ENCODE measurements around the gene THAP4. TPM values are rescaled to one million over a fixed set of nuclear protein-coding genes. Genes with fewer than 3 reads are reported as not detected.

THAP4 gene
- total RNA-seq, 3 donors from 2014 or later = 58.6 to 61.8 (median 59.0) TPM

DNA sequence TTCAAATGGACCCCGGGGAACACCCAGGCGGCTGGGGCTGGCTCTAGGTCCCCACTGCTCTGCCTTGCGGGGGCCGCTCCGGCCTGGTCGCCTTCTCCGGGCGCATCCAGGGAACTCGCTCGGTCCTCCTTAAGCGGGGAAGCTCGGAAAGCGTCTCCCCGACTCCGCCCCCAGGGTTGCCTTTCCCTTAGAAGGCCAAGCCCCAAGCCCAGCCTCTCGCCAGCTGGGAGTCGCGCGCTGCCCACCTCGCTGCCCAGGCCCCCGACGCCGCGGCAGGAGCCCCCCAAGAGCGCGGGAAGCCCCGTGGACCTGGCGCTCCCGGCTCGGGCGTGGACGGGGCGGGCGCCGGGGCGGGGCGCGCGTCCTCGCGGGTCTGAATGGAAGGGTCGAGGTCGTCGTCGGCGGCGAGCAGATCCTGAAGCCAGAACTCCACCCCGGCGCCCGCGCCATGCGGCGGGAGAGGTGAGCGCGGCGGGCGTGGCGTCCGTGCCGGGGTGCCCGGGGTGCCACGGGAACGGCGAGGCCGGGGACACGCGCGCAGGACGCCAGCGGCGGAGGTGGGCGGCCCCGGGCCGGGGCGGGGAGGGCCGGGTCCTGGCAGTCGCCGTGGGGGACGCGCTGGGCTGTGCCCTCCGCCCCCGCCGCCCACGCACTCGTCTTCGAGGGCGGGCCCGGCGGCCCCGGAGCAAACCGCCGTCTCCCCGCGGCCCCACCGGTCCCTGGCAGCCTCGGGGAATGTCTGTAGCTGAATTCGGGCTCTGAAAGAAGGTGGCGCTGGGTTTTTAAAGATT is 78.2 kb downstream of the THAP4 start, which contains the start of gene BOK:
TSS of gene BOK (plus strand) at position 214 of the 791 bp plus-strand sequence. CDS start 739 bp downstream, outside the sequence.
- peak; percentile 36 to 44 for ATAC-seq
- H3K36me3 Mint-ChIP-seq (ENCODE audit: insufficient read depth) = peaks cover 6% of the 10 kb centered on the region
- H3K4me1 Mint-ChIP-seq (ENCODE audit: low read depth) = peaks cover 12% of the 10 kb centered on the region
- peak within 1 kb of the TSS; percentile 62 for H3K4me3 Mint-ChIP-seq
- DNase-seq = no peak
- H3K27me3 Mint-ChIP-seq (ENCODE audit: low read depth) = peaks cover 36% of the 10 kb centered on the region
- peaks cover 12% of the 10 kb centered on the region for H3K9me3 Mint-ChIP-seq

DNA sequence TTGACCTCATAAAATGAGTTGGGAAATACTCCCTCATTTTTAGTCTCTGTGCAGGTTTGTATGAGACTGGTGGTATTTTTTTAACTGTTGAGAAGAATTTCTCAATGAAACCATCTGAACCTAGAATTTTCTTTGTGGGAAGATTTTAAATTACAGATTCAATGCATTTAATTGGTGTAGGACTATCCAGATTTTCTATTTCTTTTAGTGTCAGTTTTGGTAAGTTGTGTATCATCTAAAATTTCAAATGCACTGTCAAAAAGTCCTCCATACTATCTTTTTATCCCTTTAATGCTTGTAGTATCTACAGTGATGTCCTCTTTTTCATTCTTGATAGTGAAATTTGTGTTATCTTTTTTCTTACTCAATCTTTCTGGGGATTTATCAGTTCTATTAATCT is 80.2 kb downstream of the THAP4 start:
- Mint-ChIP-seq H3K27me3 (ENCODE audit: low read depth) (peaks cover 44% of the 10 kb centered on the region), H3K36me3 (ENCODE audit: insufficient read depth) (peaks cover 6% of the 10 kb centered on the region)
- ATAC-seq = no peak

DNA sequence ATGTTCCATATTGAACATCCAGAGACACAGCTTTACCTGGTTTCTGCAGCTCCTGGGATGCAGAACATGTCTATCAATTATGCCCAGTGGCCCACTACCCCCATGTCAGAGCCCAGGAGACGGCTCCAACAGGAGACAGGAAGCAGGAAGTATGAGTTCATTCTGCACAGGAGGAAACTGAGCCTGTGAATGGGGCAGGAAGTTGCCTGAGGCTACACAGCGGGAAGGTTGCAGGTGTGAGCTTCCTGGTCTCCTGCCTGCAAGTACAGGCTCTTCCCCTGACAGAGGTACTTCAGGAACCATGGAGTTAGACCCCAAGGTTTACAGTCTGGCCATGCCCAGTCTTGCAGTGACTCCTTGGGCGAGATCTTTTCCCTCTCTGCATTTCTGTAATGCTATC is 81.2 kb downstream of the THAP4 start:
- DNase-seq (no peak), ATAC-seq (no peak)
- Mint-ChIP-seq H3K4me1 (ENCODE audit: low read depth) (peaks cover 12% of the 10 kb centered on the region), H3K36me3 (ENCODE audit: insufficient read depth) (peaks cover 6% of the 10 kb centered on the region), H3K27me3 (ENCODE audit: low read depth) (peaks cover 48% of the 10 kb centered on the region), H3K4me3 (no peak overlapping the region), H3K9me3 (peaks cover 12% of the 10 kb centered on the region)

More for the DNA sequence above, 80.2 kb downstream of the THAP4 start:
- Mint-ChIP-seq H3K9me3 (peaks cover 12% of the 10 kb centered on the region), H3K4me1 (ENCODE audit: low read depth) (peaks cover 12% of the 10 kb centered on the region), H3K4me3 (no peak overlapping the region)
- DNase-seq = no peak

DNA sequence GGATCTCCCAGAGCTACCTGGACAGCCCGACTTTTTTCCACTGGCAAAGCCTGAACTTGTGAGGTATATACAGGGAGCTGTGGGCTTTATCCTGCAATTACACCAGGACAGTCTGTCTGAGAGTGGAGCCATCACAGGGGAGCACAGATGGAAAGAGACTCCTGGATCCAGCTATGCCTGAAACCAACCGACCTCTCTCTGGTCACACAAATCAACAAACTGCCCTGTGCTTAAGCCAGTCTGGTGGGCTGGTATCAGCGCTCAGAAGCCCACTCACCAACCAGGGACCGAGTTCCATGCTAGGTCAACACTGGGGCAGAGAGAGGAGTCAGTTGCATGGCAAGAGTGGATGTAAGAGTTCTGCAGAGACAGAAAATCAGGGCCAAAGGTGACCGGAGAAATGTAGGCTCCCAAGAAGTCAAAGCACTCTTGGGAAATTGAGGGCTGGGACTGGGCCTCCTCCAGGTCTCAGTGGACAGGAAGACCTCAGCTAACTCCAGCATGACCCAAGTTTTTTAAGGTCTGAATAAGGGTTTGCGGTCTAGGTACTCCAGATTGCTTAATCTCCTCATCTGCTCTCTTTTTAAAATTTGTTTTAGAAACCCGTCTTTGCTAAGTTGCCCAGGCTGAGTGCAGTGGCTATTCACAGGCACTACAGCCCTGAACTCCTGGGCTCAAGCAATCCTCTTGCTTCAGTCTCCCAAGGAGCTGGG is 82.2 kb downstream of the THAP4 start:
- peaks cover 12% of the 10 kb centered on the region for H3K9me3 Mint-ChIP-seq
- H3K36me3 Mint-ChIP-seq (ENCODE audit: insufficient read depth) = peaks cover 6% of the 10 kb centered on the region
- peaks cover 40% of the 10 kb centered on the region for H3K27me3 Mint-ChIP-seq (ENCODE audit: low read depth)
- ATAC-seq = no peak
- peaks cover 9% of the 10 kb centered on the region for H3K4me1 Mint-ChIP-seq (ENCODE audit: low read depth)
- no peak overlapping the region for H3K4me3 Mint-ChIP-seq
- no peak for DNase-seq

DNA sequence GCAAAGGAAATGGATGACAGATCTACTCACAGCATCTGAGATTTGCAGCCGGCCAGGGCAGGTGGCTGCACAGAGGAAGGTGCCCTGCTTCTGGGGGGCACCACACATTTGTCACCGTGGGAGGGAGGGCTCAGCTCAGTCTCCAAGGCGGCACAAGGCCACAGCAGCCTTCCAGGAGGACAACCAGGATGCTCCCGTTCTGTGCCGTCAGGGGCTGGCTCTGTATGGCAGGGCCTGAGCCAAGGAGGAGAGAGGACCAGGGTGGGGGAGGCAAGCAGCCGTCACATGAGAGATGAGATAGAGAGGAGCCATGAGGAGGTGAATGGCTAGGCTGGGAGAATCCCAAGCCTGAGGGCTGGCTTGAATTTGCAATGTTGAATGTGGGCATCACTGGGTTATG is 83.0 kb downstream of the THAP4 start:
- DNase-seq (no peak), ATAC-seq (no peak)
- peaks cover 8% of the 10 kb centered on the region for H3K4me1 Mint-ChIP-seq (ENCODE audit: low read depth)
- peaks cover 12% of the 10 kb centered on the region for H3K9me3 Mint-ChIP-seq
- H3K4me3 Mint-ChIP-seq = no peak overlapping the region
- H3K36me3 Mint-ChIP-seq (ENCODE audit: insufficient read depth) = peaks cover 6% of the 10 kb centered on the region
- peaks cover 44% of the 10 kb centered on the region for H3K27me3 Mint-ChIP-seq (ENCODE audit: low read depth)

DNA sequence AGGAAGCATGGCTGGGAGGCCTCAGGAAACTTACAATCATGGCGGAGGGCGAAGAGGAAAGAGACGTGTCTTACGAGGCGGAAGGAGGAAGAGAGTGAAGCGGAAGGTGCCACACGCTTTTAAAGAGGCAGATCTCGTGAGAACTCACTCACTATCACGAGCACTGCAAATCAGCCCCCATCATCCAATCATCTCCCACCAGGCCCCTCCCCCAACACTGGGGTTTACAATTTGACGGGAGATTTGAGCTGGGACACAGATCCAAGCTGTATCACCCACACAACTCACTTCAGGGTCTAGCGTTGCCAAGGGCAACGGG is 83.5 kb downstream of the THAP4 start:
- H3K4me3 Mint-ChIP-seq = no peak overlapping the region
- ATAC-seq (no peak), DNase-seq (no peak)
- peaks cover 8% of the 10 kb centered on the region for H3K4me1 Mint-ChIP-seq (ENCODE audit: low read depth)
- H3K27me3 Mint-ChIP-seq (ENCODE audit: low read depth) = peaks cover 44% of the 10 kb centered on the region
- H3K36me3 Mint-ChIP-seq (ENCODE audit: insufficient read depth) = peaks cover 6% of the 10 kb centered on the region
- peaks cover 12% of the 10 kb centered on the region for H3K9me3 Mint-ChIP-seq

DNA sequence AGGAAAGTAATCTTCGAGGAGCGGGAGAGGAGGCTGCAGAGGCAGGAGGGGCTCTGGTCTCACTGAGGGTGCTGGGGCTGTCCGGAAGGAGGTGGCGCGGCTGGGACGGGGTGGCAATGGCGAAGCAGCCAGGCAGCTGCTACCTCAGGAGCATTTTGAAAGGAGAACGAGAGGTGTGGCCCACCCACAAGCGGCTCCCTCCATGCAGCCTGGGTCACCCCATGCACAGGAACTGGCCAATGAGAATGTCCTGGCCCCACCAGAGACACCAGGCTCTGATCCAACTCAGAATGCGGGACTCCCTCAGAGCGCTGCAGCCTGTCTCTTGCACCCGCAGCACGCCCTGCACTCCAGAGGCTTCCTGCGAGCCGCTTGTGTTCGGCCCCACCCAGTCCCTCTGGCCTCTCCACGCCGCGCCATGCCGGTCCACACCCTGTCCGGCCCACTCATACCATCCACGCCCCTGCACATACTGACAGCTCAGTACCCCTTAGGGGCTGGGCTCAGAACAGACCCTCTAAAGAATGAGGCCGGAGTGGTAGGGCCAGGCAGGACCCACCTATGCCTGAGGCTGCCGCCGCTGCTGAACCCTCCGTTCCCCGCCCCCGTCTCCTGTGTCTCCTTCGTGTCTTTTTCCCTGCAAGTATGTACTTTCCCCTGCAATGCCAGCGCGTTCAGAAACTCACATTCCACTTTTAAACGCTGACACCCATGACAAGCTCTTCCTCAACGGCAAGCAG is 84.8 kb downstream of the THAP4 start:
- Mint-ChIP-seq H3K27me3 (ENCODE audit: low read depth) (peaks cover 32% of the 10 kb centered on the region), H3K36me3 (ENCODE audit: insufficient read depth) (peaks cover 1% of the 10 kb centered on the region), H3K4me1 (ENCODE audit: low read depth) (peaks cover 2% of the 10 kb centered on the region), H3K4me3 (no peak overlapping the region), H3K9me3 (peaks cover 4% of the 10 kb centered on the region)
- DNase-seq (no peak), ATAC-seq (no peak)

DNA sequence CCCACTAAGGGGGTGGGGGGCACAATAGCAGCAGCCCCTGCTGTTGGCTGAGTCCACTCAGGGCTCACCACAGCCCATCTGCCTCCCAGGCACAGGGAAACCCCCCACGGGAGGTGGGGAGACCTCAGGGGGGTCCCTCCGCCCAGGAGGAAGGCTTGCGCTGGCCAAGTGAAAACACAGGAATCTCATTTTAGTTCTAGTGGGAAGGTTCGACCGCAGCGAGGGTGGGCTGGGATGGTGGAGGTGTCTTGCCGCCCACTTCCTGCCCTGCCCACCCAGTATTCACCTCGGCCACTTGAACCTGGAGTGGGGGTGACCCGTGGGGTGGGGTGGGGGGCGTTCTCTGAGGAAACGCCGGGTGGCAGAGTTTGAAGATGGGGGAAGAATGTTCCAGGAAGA is 85.4 kb downstream of the THAP4 start:
- peaks cover 2% of the 10 kb centered on the region for H3K4me1 Mint-ChIP-seq (ENCODE audit: low read depth)
- no peaks in the 10 kb centered on the region for H3K9me3 Mint-ChIP-seq
- ATAC-seq (no peak), DNase-seq (no peak)
- peaks cover under 1% of the 10 kb centered on the region for H3K36me3 Mint-ChIP-seq (ENCODE audit: insufficient read depth)
- H3K4me3 Mint-ChIP-seq = no peak overlapping the region
- H3K27me3 Mint-ChIP-seq (ENCODE audit: low read depth) = peaks cover 28% of the 10 kb centered on the region

DNA sequence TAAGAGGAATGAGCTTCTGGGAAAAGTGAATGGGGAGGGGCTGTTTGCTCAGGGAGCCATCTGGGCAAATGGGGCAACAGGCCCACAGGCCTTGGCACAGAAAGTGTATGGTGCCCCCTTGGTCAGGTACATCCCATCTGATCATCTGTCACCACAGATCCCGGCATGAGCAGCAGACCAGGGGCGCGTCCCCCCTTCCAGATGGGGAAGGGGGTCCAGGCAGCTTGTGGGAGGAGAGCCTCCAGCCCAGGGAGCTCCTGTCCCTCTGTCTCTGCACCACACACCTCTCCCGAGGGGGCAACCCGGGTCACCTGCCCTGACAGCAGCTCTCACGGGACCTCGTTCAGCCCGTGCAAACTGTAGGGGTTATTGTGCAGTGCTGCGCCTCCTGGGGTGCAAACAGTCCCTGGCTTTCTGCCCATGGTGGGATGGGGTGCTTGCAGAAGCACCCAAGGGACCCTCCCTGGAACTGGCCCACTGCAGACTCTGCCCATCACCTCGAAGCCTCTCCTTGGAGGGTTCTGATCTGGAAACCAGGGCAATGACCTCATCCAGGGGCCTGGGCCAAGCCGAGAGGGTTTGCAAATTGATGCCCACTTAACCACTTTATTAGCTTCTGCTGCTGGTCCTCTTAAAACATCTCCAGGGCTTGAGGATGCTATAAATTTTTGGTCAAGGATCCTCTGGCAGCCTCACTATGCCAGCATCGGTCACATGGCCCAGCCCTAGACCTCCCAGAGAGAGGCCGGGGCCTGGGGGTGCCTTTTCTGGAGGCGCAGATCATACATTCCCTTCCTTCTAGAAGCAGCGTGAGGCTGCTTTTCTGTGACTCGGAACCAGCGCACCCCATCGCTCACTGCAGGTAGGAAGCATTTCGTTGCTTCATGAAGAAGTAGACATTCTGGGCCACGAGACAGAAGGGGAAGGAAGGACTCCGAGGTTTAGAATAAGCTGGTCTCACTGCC is 86.1 kb downstream of the THAP4 start:
- ATAC-seq = no peak
- H3K9me3 Mint-ChIP-seq = no peaks in the 10 kb centered on the region
- H3K4me3 Mint-ChIP-seq = no peak overlapping the region
- H3K27me3 Mint-ChIP-seq (ENCODE audit: low read depth) = peaks cover 27% of the 10 kb centered on the region
- no peak for DNase-seq
- H3K4me1 Mint-ChIP-seq (ENCODE audit: low read depth) = peaks cover 2% of the 10 kb centered on the region
- no peaks in the 10 kb centered on the region for H3K36me3 Mint-ChIP-seq (ENCODE audit: insufficient read depth)

DNA sequence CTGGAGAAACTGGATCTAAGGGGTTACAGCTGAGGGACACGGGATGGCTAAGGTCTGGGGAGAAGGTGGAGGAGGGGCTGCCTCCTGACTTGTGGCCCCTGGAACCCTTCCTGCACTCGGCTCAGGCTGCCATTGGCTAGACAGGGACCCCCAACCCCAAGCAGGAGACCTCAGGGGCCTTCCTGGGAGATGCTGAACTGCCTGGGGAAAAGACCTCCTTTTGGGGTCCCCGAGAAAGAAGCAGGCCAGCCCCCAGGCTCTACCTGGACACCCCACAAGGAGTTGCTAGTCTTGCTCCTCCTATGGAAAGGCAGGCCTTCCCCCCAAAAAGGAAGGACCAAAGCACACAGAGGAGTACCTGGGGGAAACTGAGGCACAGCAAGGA is 88.5 kb downstream of the THAP4 start:
- no peak for ATAC-seq
- no peak overlapping the region for H3K4me3 Mint-ChIP-seq
- no peaks in the 10 kb centered on the region for H3K9me3 Mint-ChIP-seq

DNA sequence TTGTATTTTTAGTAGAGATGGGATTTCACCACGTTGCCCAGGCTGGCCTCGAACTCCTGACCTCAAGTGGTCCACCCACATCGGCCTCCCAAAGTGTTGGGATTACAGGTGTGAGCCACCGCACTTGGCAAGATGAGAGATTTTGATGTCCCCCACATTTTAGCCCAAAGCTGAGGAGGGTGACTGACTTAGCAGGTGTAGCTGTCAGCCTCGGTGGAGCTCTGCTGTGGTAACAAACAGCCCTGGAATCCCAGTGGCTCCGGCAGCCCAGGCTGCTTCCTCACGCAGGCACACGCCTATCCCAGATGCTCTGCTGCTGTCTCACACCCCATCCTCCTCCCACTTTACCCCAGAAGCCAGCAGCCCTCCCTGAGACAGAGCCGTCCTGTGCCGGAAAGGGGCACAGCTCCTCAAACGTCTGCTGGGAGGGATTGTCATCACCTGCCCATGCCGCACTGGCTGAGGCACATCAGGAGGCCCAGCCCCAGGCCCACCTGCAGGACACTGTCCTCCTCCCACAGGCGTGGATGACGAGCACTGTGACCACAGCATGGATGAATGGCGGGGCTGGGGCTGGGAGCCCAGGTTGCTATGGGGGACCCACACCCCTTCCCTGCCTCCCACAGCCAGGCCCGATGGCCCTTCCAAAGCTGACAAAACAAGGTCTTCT is 89.0 kb downstream of the THAP4 start:
- Mint-ChIP-seq H3K9me3 (no peaks in the 10 kb centered on the region), H3K4me3 (no peak overlapping the region), H3K36me3 (ENCODE audit: insufficient read depth) (no peaks in the 10 kb centered on the region), H3K4me1 (ENCODE audit: low read depth) (no peaks in the 10 kb centered on the region), H3K27me3 (ENCODE audit: low read depth) (peaks cover 28% of the 10 kb centered on the region)
- DNase-seq (no peak), ATAC-seq (no peak)

More for the DNA sequence above, 88.5 kb downstream of the THAP4 start:
- H3K27me3 Mint-ChIP-seq (ENCODE audit: low read depth) = peaks cover 27% of the 10 kb centered on the region
- H3K4me1 Mint-ChIP-seq (ENCODE audit: low read depth) = no peaks in the 10 kb centered on the region
- no peak for DNase-seq
- no peaks in the 10 kb centered on the region for H3K36me3 Mint-ChIP-seq (ENCODE audit: insufficient read depth)

DNA sequence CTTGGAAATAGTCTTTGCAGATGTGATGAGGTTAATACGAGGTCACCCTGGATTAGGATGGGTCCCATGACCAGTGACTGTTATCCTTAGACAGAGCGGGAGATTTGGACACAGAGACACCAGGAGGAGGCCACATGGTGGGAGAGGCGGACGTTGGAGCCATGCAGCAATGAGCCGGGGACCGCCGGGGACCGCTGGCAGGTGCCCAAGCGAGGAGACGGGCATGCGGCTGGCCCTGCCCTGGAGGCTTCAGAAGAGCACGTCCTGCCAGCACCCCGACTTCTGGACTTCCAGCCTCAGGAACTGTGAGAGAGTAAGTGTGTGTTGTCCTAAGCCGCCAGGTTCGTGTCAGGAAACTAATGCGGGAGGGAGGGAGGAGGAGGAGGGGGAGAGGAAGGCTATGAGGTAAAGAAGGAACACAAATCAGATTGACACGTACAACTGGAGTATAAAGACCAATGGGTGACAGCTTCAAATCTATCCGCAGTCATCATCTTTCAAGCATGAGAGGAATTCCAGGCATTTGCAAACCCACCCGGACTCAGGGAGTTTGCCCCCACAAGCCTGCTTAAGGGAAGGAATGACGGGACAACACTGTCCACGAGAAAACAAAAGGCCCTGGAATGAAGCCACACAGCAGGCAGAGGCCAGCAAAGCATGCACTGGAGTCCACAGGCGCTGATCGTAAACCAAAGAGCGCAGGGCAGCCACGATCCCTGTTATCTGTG is 90.0 kb downstream of the THAP4 start:
- no peak for ATAC-seq
- Mint-ChIP-seq H3K9me3 (no peaks in the 10 kb centered on the region), H3K36me3 (ENCODE audit: insufficient read depth) (no peaks in the 10 kb centered on the region), H3K27me3 (ENCODE audit: low read depth) (peaks cover 30% of the 10 kb centered on the region), H3K4me1 (ENCODE audit: low read depth) (no peaks in the 10 kb centered on the region), H3K4me3 (no peak overlapping the region)
- no peak for DNase-seq
